Epithelial cell of proximal tubule (primary cell): ENCODE results near the gene SLC22A1. TPM values are rescaled to one million over a fixed set of nuclear protein-coding genes. Genes with fewer than 3 reads are reported as not detected.
"Not testable (repeated sequence)": the region's sequence is repeated elsewhere in the genome, so short reads cannot be mapped to it uniquely, and the experiment has no call there.

Experiments
- DNase-seq: peaks from one replicate; pipeline ENCODE4 v3.0.0-alpha.2; 2011; ENCODE audit warnings: low read depth
- H3K4me3 ChIP-seq: 2 replicates; pipeline ENCODE4 v1.5.1; 2011; ENCODE audit warnings: low read depth, mild to moderate bottlenecking, low read length
- total RNA-seq: library from RNA; depleted of rRNA; stranded (reverse); fragments of >200 nt; gene quantifications from 2 replicates; pipeline ENCODE4 v1.2.3, GENCODE V29; 2015
- TF ChIP-seq, protein P1 (sequence below): conservative IDR thresholded peaks from 2 replicates; pipeline ENCODE4 v1.5.1; 2012; ENCODE audit warnings: low read depth, mild to moderate bottlenecking, low read length

SLC22A1 gene
- total RNA-seq, 1 donor from 2014 or later: 0.12 TPM

DNA sequence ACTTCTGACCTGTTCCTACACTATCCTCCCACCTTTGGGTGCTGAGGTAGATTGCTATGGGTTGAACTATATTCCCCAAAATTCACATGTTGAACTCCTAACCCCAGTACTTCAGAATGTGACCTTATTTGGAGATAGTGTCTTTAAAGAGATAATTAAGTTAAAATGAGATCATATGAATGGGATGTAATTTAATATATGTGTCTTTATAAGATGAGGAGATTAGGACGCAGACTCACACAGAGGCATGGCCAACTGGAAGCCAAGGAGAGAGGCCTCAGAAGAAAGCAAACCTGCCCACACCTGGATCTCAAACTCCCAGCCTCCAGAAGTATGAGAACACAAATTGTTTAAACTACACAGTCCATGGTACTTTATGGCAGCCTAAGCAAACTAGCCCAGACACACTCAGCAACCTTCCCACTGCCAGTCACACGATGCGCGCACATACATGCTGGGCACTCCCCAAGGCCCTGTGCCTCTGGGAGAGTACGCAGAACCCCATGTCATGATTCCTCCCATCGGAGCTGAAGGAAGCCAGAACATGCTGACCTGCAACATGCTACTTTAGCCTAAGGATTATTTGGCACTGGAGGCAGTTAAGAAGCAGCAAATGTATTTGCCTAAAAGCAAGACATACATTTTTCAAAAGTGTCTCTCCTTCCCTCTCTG is 8.9 kb upstream of the SLC22A1 start:
- no peak for DNase-seq
- H3K4me3 ChIP-seq: no peak overlapping the region
- TF ChIP-seq, protein P1, sequence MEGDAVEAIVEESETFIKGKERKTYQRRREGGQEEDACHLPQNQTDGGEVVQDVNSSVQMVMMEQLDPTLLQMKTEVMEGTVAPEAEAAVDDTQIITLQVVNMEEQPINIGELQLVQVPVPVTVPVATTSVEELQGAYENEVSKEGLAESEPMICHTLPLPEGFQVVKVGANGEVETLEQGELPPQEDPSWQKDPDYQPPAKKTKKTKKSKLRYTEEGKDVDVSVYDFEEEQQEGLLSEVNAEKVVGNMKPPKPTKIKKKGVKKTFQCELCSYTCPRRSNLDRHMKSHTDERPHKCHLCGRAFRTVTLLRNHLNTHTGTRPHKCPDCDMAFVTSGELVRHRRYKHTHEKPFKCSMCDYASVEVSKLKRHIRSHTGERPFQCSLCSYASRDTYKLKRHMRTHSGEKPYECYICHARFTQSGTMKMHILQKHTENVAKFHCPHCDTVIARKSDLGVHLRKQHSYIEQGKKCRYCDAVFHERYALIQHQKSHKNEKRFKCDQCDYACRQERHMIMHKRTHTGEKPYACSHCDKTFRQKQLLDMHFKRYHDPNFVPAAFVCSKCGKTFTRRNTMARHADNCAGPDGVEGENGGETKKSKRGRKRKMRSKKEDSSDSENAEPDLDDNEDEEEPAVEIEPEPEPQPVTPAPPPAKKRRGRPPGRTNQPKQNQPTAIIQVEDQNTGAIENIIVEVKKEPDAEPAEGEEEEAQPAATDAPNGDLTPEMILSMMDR: no peak

DNA sequence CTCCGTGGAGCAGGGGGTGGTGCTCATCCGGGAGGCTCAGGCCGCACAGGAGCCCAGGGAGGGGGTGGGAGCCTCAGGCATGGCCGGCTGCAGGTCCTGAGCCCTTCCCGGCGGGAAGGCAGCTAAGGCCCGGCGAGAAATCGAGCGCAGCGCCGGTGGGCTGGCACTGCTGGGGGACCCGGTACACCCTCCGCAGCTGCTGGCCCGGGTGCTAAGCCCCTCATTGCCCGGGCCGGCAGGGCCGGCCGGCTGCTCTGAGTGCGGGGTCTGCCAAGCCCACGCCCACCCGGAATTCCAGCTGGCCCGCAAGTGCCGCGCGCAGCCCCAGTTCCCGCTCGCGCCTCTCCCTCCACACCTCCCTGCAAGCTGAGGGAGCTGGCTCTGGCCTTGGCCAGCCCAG is 7.1 kb upstream of the SLC22A1 start:
- DNase-seq, H3K4me3 ChIP-seq: not testable (repeated sequence)

DNA sequence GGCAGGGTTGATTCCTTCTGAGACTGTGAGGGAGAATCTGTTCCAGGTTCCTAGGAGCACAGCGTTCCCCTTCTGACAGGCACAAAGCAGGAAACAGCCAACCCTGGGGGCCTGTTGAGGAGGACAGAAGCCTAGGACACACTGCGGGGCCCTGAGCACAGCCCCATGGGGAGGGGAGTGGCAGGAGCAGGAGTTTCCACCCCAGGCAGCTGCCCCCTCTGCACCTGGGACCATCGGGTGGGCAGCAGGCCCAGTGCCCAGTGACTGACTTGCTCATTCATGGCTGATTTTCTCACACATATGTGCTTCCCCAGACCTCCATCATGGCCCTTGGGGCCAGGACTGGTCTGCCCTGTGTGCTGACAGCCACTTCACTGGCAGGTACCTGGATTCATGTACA is 6.2 kb upstream of the SLC22A1 start:
- DNase-seq: no peak
- no peak overlapping the region for H3K4me3 ChIP-seq
- TF ChIP-seq, protein P1: no peak

DNA sequence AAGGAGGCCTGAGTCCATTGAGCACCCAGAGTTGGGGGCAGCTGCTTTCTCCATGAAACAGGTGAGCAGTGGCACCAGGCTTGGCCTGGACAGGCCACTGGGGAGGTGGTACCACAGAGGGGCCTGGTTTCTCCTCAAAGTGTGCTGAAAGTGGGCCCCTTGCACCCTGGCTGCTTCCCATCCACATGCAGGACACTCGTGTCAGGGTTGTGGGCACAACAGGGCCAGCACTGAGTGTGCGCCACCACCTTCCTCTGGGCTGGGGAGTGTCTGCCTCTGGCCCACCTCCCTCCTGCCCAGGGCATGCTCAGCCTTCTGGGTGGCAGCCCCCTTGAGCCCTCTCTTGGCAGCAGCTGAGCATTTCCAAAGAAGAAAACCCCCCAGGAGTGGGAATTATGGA is 5.2 kb upstream of the SLC22A1 start:
- no peak overlapping the region for H3K4me3 ChIP-seq
- TF ChIP-seq, protein P1: no peak
- no peak for DNase-seq

DNA sequence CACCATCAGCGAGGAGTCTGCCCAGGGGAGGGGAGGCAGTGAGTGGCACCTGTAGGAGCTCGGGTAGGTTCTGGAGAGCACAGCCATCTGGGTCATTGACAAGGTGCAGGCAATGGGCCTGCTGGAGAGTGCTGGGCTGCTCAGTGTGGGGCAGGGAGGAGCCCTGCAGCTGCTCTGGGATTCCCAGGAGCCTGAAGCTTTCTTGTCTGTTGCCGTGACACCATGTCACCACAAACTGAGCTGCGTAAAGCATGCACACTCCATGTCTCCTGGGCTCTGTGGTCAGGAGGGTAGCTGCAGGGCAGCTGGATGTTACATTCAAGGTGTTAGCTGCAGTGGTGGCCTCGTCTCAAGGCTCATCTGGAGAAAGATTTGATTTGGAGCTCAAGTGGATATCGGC is 4.5 kb upstream of the SLC22A1 start:
- no peak for DNase-seq
- TF ChIP-seq, protein P1: no peak
- H3K4me3 ChIP-seq: no peak overlapping the region

DNA sequence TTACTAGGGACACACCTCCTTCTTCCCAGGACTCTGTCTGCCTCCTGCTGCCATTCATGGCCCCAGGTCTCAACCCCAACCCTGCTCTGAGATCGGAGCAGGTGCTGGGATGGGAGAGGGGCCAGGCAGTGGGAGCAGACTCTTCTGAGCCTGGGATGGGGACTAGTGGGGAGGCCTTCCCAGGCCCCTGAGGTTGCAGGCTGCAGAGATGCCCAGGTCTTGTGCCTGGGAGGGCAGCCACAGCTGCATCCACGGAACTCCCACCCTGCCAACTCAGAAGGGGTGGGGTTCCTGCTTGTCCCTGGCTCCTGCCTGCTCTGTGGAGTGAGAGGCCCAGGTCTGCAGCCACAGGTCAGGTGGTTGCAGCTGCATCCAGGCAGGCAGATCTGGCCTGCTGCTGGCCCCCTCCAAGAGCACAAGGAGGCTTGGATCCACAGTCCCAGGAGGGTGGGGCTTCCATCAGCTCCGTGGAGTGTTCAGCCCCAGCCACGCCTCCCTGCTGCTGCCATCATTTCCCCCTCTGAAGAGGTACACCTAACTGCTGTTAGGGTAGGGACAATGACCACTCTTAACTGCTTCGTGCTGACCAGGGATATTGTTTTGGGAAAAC is 2.9 kb upstream of the SLC22A1 start:
- DNase-seq: no peak
- TF ChIP-seq, protein P1: no peak
- H3K4me3 ChIP-seq: no peak overlapping the region

DNA sequence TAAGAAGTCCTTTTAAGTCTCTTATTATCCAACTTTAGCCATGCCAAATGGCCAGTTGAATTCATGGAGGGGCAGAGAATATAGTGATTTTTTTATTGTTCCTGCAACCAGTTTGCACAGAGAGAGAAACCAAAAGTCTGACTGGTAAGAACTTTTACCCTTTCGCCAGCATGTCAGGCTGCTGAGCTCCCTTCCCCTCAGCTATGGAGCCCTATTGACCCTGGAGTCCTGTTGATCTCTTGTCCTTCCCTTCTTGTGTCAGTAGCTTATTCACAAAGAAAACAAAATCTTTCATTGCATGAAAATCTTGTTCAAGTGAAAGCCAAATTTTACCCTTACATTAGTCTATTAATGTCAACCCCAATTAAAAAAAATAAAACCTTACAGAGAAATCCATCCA is 1.5 kb upstream of the SLC22A1 start:
- TF ChIP-seq, protein P1: no peak
- no peak for DNase-seq
- H3K4me3 ChIP-seq: no peak overlapping the region
